GM19452 (cell line): ENCODE results near the gene HYDIN.
"Not testable (repeated sequence)": the region's sequence is repeated elsewhere in the genome, so short reads cannot be mapped to it uniquely, and the experiment has no call there.

Source experiments
- ATAC-seq: cut with Tn5 transposase; IDR thresholded peaks from one replicate; pipeline ENCODE4 v1.9.1; 2021; ENCODE audit not compliant: unreplicated experiment

HYDIN gene

DNA sequence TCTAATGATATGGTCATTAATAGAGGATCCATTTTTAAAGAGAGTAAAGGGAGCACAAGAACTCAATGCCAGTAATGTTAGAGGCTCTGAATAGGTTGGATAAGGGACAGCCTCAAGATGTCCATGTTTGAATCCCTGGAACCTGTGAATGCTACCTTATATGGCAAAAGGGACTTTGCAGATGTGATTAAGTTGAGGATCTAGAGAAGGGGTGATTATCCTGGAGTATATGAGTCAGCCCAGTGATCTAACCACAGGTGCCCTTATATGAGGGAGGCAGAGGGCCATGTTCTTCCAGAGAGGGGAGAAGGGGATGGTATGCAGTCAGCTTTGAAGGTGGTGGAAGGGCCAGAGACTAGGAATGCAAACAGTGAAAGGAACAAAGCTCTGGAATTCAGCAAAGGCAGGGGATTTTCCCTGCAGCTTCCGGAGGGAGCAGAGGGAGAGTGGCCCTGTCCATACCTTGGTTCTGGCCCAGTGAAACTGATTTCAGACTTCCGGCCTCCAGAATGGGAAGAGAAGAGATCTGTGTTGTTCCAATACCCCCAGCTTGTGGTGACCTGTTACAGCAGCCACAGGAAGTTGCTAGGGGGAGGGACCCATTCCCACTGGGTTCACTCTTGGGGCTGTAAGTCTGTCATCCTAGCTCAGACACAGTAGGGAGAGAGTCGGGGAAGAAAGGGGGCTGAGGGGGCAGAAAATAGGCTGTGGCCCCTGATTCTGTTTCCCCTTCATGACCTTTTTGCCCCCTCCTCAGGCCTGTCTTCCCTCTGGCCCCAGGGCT, 220.9 kb downstream of the HYDIN start:
- ATAC-seq: not testable (repeated sequence)

DNA sequence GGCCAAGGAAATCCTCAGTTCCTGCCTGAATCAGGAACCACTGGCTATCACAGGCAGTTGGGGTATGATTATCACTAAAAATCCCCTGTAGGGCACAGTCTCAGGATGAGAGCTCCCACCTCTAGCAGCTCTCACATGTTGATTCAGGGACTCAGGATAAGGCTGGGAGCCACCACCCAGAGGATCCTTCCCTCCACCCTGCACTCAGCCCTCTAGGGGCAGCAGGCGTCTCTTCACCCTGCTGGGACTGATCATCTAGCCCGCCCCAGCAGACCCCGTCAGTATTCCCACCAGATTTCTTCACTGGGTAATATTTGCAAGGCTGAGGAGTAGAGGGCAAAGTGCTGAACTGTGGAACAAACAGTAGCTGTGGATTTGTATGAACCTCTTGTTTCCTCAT, 224.0 kb downstream of the HYDIN start:
- not testable (repeated sequence) for ATAC-seq

DNA sequence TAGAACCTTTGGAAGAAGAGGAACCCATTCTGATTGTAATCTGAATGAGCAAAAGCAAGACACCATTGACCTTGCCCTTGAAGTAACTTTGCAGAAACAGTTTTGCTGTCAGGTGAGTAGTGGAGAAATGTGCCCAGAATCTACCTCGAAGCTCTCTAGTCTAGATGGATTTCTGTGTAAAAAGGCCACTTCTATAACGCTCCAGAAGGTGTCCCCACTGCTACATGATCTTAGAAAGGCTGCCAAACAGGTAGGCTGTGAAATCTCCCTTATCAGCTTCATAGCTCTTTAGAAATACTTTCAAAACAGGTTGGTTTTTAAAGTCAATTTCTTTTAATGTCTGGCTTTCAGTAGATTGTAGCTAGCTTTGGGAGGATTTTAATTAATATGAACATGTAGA, 230.8 kb downstream of the HYDIN start:
- not testable (repeated sequence) for ATAC-seq

DNA sequence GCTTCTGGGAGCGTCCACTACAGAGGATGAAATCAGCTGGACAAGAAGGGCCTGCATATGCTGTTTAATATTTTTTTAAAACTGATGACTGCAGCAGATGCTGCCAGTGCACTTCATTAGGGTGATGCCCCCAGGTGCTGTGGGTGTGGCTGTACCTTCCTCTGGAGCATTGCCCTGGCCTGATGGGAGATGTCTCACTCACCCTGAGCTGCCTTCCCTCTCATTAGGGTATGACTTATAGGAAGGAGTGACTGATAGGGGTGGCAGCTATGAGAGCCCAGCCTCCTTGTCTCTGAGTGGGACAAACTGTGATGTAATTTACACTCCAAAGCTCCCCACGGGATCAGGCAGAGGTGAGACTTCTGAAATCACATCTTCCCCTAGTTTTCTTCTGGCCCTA, 234.7 kb downstream of the HYDIN start:
- ATAC-seq: not testable (repeated sequence)

DNA sequence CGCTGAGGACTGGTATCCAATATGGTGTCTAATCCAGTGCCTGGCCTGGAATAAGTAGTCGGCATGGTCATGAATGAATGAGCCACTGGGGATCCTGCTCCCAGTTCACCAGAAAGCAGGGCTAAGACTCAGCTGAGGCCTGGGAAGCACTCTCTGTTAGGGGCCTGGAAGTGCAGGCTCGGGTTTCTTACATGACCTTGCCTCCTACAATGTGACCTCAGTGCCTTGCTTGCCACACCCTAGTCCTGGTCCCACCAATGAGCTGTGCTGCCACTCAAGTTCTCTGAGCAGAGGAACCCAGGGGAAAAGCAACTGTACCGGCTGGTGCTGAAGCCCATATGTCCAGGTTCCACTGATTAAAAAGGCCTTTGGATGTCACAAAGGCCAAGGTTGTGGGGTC, 238.0 kb downstream of the HYDIN start:
- not testable (repeated sequence) for ATAC-seq

DNA sequence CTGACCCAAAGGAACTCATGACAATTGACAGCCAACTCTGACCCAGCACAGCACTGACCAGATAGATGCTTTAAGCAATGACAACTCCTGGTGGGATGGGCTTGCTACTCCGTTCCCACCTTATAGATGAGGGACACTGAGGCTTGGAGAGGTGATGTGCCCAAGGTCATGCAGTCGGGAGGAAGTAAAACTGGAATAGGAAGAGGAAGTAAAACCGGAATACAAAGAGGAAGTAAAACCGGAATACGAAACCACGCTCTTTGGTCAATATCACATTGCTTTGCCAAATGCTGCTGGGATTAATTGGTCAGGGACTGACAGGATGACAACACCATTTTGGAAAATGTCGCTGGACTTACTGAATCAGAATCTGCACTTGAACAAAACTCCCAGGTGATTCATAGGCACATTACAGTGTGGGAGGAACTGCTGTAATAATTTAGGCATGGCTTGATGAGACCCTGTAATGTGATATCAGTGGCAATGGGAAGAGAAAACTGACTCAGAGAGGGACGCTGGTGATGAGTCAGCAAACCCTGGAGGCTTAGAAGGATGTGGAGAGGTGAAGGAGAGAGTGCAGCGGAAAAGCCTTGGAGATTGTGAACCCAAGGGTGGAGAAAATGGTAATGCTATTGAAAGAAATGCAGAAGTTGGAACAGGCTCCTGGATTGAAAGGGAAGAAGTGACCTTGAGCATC, 243.4 kb downstream of the HYDIN start:
- not testable (repeated sequence) for ATAC-seq

DNA sequence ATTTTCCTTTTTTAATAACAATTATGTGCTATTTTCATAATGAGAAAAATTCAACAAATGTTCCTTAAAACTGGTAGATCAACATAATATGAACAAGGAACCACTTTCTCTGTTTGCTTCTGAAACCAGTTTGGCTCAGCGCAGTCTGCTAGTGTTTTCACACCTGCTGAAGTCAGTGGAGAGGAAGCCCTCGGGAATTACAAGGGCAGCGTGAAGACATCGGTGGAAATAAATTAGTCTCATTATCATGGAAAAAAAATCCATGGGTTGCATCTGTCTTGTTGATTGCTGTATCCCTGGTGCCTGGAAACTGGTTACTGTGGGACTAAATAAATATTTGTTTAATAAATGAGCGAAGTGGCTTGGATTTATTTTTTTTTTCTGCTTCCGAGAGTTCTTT, 245.8 kb downstream of the HYDIN start:
- not testable (repeated sequence) for ATAC-seq

DNA sequence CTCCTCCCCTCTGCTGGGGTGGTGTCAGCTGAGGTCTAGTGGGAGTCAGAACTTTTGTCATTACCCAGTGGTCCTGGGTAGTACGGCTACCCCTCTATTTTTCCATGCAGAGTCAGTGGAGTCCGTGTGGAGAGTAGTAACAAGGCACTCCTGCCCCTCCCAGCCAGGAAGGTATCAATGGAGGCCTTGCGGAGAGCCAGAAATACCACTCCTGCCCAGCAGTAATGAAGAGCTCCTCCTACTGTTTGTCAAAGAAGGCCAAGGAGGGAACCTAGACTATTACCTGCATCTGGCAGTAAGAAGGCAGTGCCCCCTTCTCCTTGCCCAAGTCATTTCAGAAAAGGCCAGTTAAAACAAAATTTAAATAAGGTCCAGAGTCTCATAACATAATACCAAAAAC, 262.2 kb downstream of the HYDIN start:
- ATAC-seq: not testable (repeated sequence)

DNA sequence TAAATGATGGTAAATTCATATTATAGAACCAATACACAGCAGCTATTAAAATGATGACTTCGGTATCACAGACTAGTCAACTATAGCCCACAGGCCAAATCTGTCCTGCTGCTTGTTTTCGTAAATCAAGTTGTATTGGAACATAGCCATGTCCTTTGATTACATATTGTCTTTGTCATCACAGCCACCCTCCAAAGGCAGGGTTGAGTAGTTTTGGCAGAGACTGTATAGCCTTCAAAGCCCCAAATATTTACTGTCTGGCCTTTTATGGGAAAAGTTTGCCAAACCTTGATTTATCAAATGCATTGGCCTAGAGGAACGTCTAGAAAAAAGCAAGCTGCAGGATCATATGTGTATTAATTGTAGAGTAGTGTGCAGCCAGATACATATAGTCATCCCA, 270.4 kb downstream of the HYDIN start:
- ATAC-seq: not testable (repeated sequence)

DNA sequence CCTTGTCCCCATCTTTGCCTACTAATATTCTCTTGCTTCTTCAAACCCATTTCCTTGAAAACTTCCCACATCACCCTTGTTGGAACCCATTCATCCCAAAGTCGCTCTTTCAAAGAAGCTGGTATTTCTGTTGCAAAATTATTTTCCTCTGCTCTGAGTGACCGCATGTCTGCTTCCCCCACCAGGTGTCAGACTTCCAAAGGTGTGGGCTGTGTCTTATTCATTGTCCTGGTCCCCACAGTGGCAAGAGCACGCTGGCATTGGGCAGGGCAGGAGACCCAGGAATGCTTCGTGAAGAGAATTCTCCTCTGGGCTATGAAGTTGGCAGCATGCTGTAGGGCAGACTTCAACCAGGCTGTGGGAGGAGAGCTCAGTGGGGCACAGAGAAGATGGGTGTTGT, 275.6 kb downstream of the HYDIN start:
- not testable (repeated sequence) for ATAC-seq

DNA sequence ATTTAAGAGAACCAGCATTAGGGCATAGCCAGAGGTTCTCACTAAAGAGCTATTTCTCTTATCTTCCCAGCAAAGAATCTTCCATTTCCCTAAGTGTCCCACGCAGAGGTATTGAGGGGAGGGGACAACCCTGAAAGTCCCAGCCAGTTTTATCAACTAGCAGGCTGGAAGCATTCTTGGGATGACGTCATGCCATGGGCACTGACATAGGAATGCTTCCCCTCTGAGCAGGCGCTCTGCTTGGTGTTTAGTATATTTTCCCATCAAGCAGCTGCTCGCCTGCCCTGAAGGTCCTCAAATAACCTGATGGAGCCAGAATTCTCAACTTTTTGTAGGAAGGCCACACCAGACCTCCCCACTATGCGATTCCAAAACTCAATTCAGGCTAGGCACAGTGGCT, 276.7 kb downstream of the HYDIN start:
- not testable (repeated sequence) for ATAC-seq

DNA sequence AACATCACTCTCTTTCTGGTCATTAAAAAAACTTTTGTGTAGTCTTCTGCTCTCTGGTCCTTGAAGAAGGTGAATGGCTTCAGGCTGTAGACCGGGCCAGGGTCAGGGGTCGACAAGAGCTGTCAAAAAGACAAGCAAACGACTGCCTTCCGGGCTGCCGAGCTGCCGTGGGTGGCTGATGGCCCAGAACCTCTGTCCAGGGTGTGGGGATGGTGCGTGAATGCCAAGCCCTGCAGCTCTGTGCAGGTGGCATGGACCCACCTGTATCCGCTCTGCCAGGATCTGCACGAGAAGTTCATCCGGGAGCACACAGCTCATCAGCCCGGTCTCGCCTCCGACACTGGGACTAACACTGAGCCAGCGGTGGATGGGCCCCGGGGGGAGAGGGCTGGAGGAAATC, 287.0 kb downstream of the HYDIN start:
- not testable (repeated sequence) for ATAC-seq

DNA sequence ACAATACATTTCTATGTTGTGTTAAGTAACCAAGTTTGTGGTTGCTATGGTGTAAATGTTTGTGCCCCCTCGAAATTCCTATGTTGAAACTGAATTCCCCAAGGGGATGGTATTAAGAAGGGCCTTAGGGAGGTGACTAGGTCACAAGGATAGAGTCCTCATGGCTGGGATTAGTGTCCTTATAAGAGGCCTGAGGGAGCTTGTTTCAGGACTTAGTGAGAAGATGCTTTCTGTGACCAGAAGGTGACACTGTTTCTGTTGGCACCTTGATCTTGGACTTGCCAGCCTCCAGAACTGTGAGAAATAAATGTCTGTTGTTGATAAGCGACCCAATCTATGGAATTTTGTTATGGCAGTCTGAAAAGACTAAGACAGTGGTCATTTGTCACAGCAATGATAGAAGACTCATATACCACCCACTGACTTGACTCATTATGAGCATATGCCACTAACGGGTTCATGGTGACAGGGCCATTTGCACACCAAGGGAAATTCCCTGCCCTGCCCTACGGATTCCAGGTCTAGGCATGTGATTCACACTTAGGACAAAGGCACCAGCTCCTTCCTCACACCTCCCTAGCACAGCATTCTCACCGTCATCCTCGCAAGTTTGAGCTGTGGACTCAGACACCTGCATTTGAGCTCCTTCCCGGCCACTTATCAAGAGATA, 290.7 kb downstream of the HYDIN start:
- not testable (repeated sequence) for ATAC-seq

DNA sequence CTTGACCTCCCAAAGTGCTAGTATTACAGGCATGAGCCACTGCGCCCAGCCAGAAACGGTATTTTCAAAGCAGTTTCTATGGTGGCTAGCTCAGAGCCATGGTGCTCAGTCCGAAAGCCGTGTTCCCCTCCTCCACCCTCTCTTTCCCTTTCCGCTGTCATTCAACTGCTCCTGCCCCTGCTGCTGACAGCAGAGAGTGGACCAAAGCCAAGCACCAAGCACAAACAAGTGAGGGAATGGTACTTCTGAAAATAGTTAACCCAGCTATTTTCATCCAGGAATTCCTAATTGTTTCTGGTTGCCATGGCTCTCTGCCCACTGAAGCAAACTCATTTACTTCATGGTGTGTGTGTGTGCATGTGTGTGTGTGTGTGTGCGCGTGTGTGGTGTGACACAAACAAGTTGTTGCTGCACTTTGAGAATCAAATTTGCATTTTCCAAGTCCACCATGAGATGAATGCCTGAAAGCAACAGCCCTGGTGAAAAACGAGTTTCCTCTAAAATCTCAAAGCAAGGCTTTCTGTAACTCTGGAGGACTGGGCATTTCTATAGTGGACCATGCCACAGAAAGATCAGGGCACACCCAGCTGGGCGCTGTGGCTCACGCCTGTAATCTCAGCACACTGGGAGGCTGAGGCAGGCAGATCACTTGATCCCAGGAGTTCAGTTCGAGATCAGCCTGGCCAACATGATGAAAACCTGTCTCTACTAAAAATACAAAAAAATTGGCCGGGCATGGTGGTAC, 293.6 kb downstream of the HYDIN start:
- not testable (repeated sequence) for ATAC-seq

DNA sequence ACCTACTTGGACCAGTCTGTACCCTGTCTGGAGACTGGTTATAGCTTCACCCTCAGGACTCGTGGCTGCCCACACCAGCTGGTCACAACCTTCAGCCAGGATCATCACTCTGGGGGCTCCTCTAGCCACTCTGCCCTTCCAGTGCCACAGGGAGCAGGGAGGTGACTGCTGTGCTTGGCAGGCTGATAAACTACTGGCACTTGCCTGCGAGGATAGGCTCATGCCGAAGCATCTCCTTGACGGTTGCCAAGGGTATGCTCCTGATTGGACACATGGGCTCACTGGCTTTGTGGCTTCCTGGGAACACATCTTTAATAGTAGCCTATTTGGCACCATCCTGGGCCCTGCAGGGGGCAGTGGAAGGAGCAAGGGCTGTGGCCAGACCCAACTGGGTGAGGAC, 295.2 kb downstream of the HYDIN start:
- ATAC-seq: not testable (repeated sequence)

DNA sequence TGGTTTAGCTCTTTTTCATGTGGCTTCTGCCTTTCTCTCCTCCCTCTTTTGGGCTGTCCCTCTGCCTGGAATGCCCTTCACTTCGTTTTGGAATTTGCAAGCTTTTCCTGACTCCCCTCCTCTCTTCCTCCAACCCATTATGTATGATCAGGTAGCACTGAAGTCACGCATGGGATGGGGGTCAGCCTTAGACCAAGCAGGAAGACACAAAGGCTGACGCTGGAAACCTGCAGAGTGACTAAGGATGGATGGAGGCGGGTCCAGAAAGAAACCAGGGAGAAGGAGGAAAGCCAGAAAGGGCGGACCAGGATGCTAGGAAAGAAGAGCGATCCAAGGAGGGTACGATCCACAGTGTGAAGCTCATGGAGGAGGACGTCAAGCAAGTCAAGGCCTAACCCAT, 296.8 kb downstream of the HYDIN start:
- ATAC-seq: not testable (repeated sequence)

DNA sequence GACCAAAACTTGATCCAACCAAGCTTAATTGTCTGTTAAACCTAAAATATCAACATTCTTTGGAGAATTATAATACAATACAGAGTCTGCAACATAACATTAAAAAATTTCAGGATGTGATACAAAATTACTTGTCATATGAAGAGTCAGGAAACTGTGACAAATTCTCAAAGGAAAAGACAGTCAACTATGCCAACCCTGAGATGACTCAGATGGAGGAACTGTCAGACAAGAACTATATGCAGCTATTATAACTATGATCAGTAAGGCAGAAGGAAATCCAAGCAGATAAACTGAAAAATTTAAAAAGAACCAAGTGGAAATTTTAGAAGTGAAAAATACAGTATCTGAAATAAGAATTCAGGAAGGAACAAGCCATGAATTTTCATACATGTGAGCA, 299.8 kb downstream of the HYDIN start:
- ATAC-seq: not testable (repeated sequence)

DNA sequence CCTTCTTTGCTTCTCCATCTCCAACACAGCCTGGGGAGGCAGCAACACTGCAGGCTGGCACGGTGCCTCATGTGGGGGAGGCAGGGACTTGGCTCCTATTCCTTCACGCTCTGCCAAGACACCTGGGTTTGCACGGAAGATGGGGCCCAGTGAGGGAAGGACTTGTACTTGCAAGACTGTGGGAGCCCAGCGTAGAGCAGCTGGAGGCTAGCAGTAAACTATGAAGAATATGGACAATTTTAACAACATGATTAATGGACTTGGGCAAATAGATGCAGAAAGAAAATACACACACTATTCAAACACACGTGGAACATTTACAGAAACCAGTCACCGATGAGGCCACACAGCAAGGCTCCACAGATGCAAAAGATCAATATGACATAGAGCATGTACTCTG, 308.4 kb downstream of the HYDIN start:
- not testable (repeated sequence) for ATAC-seq

DNA sequence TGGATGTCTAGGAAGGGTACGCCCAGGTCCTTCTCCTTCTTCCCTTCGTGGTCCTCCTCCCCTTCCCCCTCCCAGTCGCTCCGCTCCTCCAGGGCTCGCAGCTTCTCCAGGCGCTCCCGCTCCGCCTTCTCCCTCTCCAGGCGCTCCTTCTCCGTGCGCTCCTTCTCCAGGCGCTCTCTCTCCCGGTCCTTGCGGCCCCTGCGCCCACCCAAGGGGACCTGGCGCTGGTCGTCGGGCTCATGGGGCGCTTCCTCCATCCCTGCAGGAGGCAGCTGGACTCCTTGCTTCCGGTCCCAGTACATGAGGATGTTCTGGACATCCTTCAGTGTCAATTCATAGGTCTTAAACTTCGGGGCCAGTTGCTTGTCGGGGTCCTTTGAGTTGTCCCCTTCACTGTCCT, 309.9 kb downstream of the HYDIN start:
- ATAC-seq: not testable (repeated sequence)

DNA sequence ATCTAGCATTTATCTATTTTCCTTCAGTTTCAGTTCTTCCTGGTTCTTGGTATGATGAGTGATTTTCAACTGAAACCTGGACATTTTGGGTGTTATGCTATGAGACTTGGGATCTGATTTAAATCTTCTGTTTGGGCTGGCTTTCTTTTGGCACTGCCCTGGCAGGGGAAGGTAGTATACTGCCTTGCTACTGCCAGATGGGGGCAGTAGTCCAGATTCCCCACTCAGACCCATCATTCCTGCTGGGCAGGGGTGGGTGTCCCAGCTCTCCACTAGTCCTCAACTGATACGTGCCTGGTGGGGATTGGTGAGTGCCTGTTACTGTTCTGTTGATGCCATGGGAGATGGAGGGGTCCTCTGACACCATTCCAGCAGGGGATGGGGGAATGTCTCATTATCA, 342.3 kb downstream of the HYDIN start:
- ATAC-seq: not testable (repeated sequence)

DNA sequence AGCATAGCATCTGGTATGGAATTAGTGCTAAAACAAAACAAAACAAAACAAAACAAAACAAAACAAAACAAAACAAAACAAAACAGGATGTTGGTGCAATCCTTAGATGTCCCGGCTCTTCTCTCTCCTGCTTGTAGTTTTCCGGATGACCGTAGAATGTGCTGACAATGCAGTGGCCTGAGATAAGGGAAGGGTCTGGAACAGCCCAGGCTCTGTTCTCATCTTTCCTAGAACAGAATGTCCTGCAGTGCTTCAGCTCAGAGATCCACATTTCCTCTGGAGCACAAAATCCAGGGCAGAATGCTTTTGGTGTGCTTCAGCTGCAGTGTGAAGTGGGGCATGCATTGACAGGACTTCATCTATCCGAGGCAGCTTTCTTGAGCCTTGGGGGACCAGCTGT, 345.9 kb downstream of the HYDIN start:
- not testable (repeated sequence) for ATAC-seq
